ENCODE data around the gene TXNRD2.

The TXNRD2 gene

DNA sequence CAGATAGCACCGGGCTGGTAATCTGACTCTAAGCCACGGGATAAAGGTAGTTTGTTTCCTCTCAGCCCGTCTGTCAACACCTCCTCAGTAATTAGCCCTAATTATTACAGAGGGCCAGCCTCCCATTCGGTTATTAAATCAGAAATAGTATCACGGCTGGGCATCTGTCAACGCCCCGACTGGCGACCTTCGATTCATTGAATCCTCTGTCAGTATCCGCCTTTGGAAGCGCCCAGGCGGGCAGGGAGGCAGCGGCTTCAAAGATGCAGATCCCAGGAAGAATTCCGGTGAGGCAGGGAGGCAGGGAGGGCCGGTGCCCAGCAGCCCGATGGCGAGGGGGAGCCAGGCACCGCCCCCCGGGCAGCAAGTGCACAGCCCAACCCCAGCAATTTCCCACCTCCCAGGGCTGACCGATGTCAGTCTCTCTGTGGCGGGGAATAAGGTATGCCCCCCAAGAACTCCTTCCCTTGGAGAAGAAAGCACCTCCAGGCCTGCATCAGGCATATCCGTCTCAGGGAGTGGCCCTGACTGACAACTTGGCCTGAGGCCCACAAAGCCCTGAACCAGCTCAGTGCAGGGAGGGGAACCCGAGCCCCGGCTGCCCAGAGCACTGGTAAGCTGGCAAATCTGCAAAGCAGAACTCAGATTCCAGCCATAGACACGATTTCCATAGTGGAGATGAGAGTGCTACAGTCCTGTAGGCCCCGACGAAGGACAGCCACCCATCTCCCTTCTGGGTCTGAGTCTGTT, 98.3 kb downstream of the TXNRD2 start:
- H3K27me3 ChIP-seq (replicated peaks; ENCODE audit: control insufficient read depth, insufficient read depth, low read length) = no peaks in the 10 kb centered on the region
- TF ChIP-seq CTCF (IDR thresholded peaks at IDR 0.05; ENCODE audit: insufficient read depth, low read length, poor library complexity, severe bottlenecking) = no peak
- no peak for DNase-seq (ENCODE audit: extremely low read depth, insufficient read length)
- no peaks in the 10 kb centered on the region; the same call in 1 of the 2 replicates for H3K36me3 ChIP-seq (ENCODE audit: control insufficient read depth, insufficient read depth, low read length)
- no peak overlapping the region for H3K4me3 ChIP-seq (replicated peaks; ENCODE audit: low read depth, low read length)

DNA sequence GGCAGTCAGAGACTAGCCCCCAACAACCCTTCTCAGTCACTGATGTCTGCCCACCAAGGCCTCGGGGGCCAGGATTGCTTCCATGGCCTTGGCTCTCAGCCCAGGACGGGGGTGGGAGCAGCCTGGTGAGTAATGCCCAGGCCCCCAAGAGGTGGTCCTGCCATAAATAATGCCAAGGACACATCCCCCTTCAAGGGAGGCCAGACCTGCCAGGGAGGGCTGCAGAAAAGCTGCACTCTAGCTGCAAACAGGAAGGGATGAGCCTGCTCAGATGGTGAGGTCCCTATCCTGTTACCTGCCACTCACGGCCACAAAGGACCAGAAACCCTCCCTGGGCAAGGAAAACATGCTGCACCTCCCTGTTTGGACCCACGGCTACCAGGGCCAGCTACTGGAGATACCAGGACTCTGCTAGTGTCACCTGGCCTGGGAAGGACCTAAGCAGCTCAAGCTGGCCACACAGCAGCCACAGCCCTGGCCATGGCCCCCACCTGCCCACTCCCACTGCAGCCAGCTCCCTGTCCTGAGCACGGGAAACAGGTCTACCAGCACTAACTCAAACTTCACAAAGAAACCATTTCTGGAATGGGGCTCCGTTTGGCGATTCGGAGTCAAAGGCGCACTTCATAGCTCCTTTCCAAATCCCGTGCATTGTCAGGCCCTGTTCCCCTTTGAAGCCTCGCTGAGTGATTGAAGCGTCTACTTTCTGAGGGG, 99.1 kb downstream of the TXNRD2 start:
- Histone ChIP-seq H3K36me3 (ENCODE audit: control insufficient read depth, insufficient read depth, low read length) (no peaks in the 10 kb centered on the region; the same call in 1 of the 2 replicates), H3K4me3 (replicated peaks; ENCODE audit: low read depth, low read length) (no peak overlapping the region), H3K27me3 (replicated peaks; ENCODE audit: control insufficient read depth, insufficient read depth, low read length) (no peaks in the 10 kb centered on the region)
- TF ChIP-seq CTCF (IDR thresholded peaks at IDR 0.05; ENCODE audit: insufficient read depth, low read length, poor library complexity, severe bottlenecking) = no peak
- DNase-seq (ENCODE audit: extremely low read depth, insufficient read length) = no peak

- H3K27me3 ChIP-seq (replicated peaks; ENCODE audit: control insufficient read depth, insufficient read depth, low read length) = no peaks in the 10 kb centered on the region
- no peaks in the 10 kb centered on the region; the same call in 1 of the 2 replicates for H3K36me3 ChIP-seq (ENCODE audit: control insufficient read depth, insufficient read depth, low read length)
- no peak for TF ChIP-seq CTCF (IDR thresholded peaks at IDR 0.05; ENCODE audit: insufficient read depth, low read length, poor library complexity, severe bottlenecking)
- H3K4me3 ChIP-seq (replicated peaks; ENCODE audit: low read depth, low read length) = no peak overlapping the region
- DNase-seq (ENCODE audit: extremely low read depth, insufficient read length) = no peak
These were observed 99.8 kb downstream of the TXNRD2 start for GRCh38 chr22:19841641-19842392.

GRCh38 chr22:19840955-19841640, 100.5 kb downstream of the TXNRD2 start:
- no peak for TF ChIP-seq CTCF (IDR thresholded peaks at IDR 0.05; ENCODE audit: insufficient read depth, low read length, poor library complexity, severe bottlenecking)
- no peak for DNase-seq (ENCODE audit: extremely low read depth, insufficient read length)

DNA sequence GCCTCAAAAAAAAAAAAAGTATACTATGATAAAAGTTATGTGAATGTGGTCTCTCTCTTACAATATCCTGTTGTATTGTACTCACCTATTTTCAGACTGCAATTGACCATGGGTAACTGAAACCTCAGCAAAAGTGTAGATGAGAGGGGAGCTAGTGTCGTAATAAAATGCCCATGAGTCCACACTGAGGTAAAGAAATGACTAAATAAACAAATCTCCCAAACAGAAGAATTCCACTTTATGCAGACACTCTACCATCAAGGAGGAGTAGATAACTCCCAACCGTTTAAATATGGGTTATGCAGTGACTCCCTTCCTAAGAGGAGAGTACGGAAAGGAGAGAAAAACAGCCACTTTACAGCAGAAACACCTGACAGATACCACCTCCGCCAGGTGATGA, 101.6 kb downstream of the TXNRD2 start:
- H3K4me3 ChIP-seq (replicated peaks; ENCODE audit: low read depth, low read length) = no peak overlapping the region
- DNase-seq (ENCODE audit: extremely low read depth, insufficient read length) = no peak
- no peaks in the 10 kb centered on the region for H3K36me3 ChIP-seq (ENCODE audit: control insufficient read depth, insufficient read depth, low read length)
- no peak for TF ChIP-seq CTCF (IDR thresholded peaks at IDR 0.05; ENCODE audit: insufficient read depth, low read length, poor library complexity, severe bottlenecking)
- H3K27me3 ChIP-seq (replicated peaks; ENCODE audit: control insufficient read depth, insufficient read depth, low read length) = no peaks in the 10 kb centered on the region

More at GRCh38 chr22:19840955-19841640, 100.5 kb downstream of the TXNRD2 start:
- Histone ChIP-seq H3K27me3 (replicated peaks; ENCODE audit: control insufficient read depth, insufficient read depth, low read length) (no peaks in the 10 kb centered on the region), H3K36me3 (ENCODE audit: control insufficient read depth, insufficient read depth, low read length) (no peaks in the 10 kb centered on the region), H3K4me3 (replicated peaks; ENCODE audit: low read depth, low read length) (no peak overlapping the region)

Measured in GM06990 (cell line).